GM23338 (cell line): ENCODE data around the gene PPL. TPM values are rescaled to one million over a fixed set of nuclear protein-coding genes. Genes with fewer than 3 reads are reported as not detected.

ENCODE experiments used
- ATAC-seq: fragments of 200-7000 bp; cut with Tn5 transposase; 3 replicates; pipeline ENCODE4 v1.9.1; 2020
- DNase-seq: peaks from one replicate; pipeline ENCODE4 v3.0.0-alpha.2; 2015; ENCODE audit warnings: low spot score
- H2AFZ ChIP-seq: fragments of 200-600 bp; sonication (generic); 2 replicates; pipeline ENCODE4 v1.8.0; 2016; ENCODE audit warnings: antibody characterized with exemption, mild to moderate bottlenecking, moderate library complexity
- H3F3A ChIP-seq: fragments of 200-600 bp; sonication (generic); replicated peaks from 2 replicates; pipeline ENCODE4 v1.8.0; 2017; ENCODE audit warnings: antibody characterized with exemption, mixed run types, low read depth
- H3K27ac ChIP-seq: fragments of 200-600 bp; sonication (generic); 2 replicates; pipeline ENCODE4 v1.6.1; 2016; ENCODE audit warnings: low read depth
- H3K27me3 ChIP-seq: fragments of 200-600 bp; sonication (generic); 2 replicates; pipeline ENCODE4 v1.8.0; 2016; ENCODE audit warnings: mild to moderate bottlenecking, mixed run types, moderate library complexity; ENCODE audit not compliant: insufficient read depth
- H3K36me3 ChIP-seq: fragments of 200-600 bp; sonication (generic); 2 replicates; pipeline ENCODE4 v1.8.0; 2016; ENCODE audit warnings: mild to moderate bottlenecking; ENCODE audit not compliant: insufficient read depth
- H3K4me1 ChIP-seq: fragments of 200-600 bp; sonication (generic); 2 replicates; pipeline ENCODE4 v1.8.0; 2016; ENCODE audit warnings: mild to moderate bottlenecking, moderate library complexity; ENCODE audit not compliant: insufficient read depth
- H3K4me2 ChIP-seq: fragments of 200-600 bp; sonication (generic); 2 replicates; pipeline ENCODE4 v1.7.1; 2017; ENCODE audit warnings: mixed run types
- H3K4me3 ChIP-seq: fragments of 200-600 bp; sonication (generic); 2 replicates; pipeline ENCODE4 v1.6.1; 2016; ENCODE audit warnings: mixed run types
- H3K79me2 ChIP-seq: fragments of 200-600 bp; sonication (generic); replicated peaks from 2 replicates; pipeline ENCODE4 v1.8.0; 2017; ENCODE audit warnings: mild to moderate bottlenecking; ENCODE audit not compliant: insufficient read depth
- H3K9me2 ChIP-seq: fragments of 200-600 bp; sonication (generic); 2 replicates; pipeline ENCODE4 v1.8.0; 2017; ENCODE audit not compliant: insufficient read depth
- H4K20me1 ChIP-seq: fragments of 200-600 bp; sonication (generic); replicated peaks from 2 replicates; pipeline ENCODE4 v1.8.0; 2017; ENCODE audit warnings: mild to moderate bottlenecking; ENCODE audit not compliant: insufficient read depth
- H3K27ac Mint-ChIP-seq: 2 replicates; pipeline ENCODE4 v1.8.0; 2020; ENCODE audit warnings: inconsistent platforms, mild to moderate bottlenecking, moderate library complexity, mixed read lengths
- H3K27me3 Mint-ChIP-seq: 3 replicates; pipeline ENCODE4 v1.8.0; 2022; ENCODE audit warnings: low read depth, mild to moderate bottlenecking, moderate library complexity, mixed read lengths, inconsistent platforms; ENCODE audit not compliant: insufficient read depth, poor library complexity
- H3K36me3 Mint-ChIP-seq: 3 replicates; pipeline ENCODE4 v1.8.0; 2021; ENCODE audit warnings: low read depth, mild to moderate bottlenecking, inconsistent platforms, moderate library complexity, mixed read lengths
- H3K4me1 Mint-ChIP-seq: 3 replicates; pipeline ENCODE4 v1.8.0; 2020; ENCODE audit warnings: mild to moderate bottlenecking, inconsistent platforms, mixed read lengths
- H3K4me3 Mint-ChIP-seq: 3 replicates; pipeline ENCODE4 v1.8.0; 2021; ENCODE audit warnings: moderate library complexity, mild to moderate bottlenecking, inconsistent platforms, mixed read lengths
- H3K9me3 Mint-ChIP-seq: 3 replicates; pipeline ENCODE4 v1.8.0; 2020; ENCODE audit warnings: moderate library complexity, mild to moderate bottlenecking, inconsistent platforms, mixed read lengths
- EZH2 ChIP-seq: fragments of 200-600 bp; sonication (generic); IDR thresholded peaks from one replicate; pipeline ENCODE4 v1.8.0; 2017; ENCODE audit warnings: antibody characterized with exemption, mild to moderate bottlenecking, low read depth; ENCODE audit not compliant: unreplicated experiment
- EZH2phosphoT487 ChIP-seq: fragments of 200-600 bp; sonication (generic); IDR thresholded peaks from one replicate; pipeline ENCODE4 v1.8.1; 2018; ENCODE audit warnings: antibody characterized with exemption; ENCODE audit not compliant: unreplicated experiment
- POLR2AphosphoS5 ChIP-seq: IDR thresholded peaks from 2 replicates; pipeline ENCODE4 v1.6.1; 2016; ENCODE audit warnings: antibody characterized with exemption, low read depth
- STAT1 ChIP-seq: IDR thresholded peaks from one replicate; pipeline ENCODE4 v1.6.1; 2016; ENCODE audit warnings: antibody characterized with exemption; ENCODE audit not compliant: unreplicated experiment
- ZNF114 ChIP-seq: fragments of 250-450 bp; sonication (Bioruptor Pico); IDR thresholded peaks from 2 replicates; pipeline ENCODE4 v1.5.0; 2020; ENCODE audit warnings: mild to moderate bottlenecking, moderate library complexity
- ZNF331 ChIP-seq: fragments of 250-450 bp; sonication (Bioruptor Pico); IDR thresholded peaks from 2 replicates; pipeline ENCODE4 v1.5.0; 2020; ENCODE audit warnings: low read depth, mild to moderate bottlenecking, moderate library complexity
- polyA plus RNA-seq: library from polyadenylated mRNA; unstranded; fragments of >200 nt; fragmentation: Nextera tagmentation; extraction: Ambion mirVana; gene quantifications from 2 replicates; pipeline ENCODE4 v1.2.1, GENCODE V29; 2016
- total RNA-seq: library from RNA; depleted of rRNA; stranded (reverse); fragments of >200 nt; shearing (Covaris generic); gene quantifications from 2 replicates; pipeline ENCODE4 v1.2.3, GENCODE V29; 2014
- TF ChIP-seq, protein P1 (sequence below): fragments of 250-450 bp; sonication (Bioruptor Pico); IDR thresholded peaks from 2 replicates; pipeline ENCODE4 v1.5.0; 2020; ENCODE audit warnings: mild to moderate bottlenecking, moderate library complexity

PPL gene
- total and polyA plus RNA-seq, 2 experiments from 2014 or later, result 10.6 to 31.7 TPM

DNA sequence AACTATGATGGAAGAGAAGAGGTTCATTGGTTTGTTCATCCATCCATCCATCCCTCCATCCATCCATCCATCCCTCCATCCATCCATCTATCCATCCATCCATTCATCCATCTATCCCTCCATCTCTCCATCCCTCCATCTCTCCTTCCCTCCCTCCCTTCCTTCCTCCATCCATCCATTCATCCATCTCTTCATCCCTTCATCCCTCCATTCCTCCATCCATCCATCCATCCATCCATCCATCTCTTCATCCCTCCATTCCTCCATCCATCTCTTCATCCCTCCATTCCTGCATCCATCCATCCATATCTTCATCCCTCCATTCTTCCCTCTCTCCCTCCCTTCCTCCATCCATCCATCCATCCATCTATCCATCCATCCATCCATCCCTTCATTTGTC lies 10.0 kb upstream of the PPL start:
- H3K4me1 Mint-ChIP-seq, result peaks cover 47% of the 10 kb centered on the region

GRCh38 chr16:4945560-4946502 lies 8.9 kb upstream of the PPL start:
- no peak overlapping the region for H3K4me3 ChIP-seq
- ATAC-seq (no peak), DNase-seq (no peak)
- Mint-ChIP-seq H3K4me1 (peaks cover 53% of the 10 kb centered on the region), H3K4me3 (no peak overlapping the region), H3K9me3 (no peaks in the 10 kb centered on the region), H3K27me3 (peaks cover 22% of the 10 kb centered on the region), H3K27ac (no peak overlapping the region), H3K36me3 (no peaks in the 10 kb centered on the region)
- H4K20me1 ChIP-seq, result no peaks in the 10 kb centered on the region
- no peak overlapping the region for H2AFZ ChIP-seq
- no peaks in the 10 kb centered on the region for H3K36me3 ChIP-seq
- H3K9me2 ChIP-seq, result no peaks in the 10 kb centered on the region
- H3K27me3 ChIP-seq, result no peaks in the 10 kb centered on the region
- H3K4me1 ChIP-seq, result peaks cover 42% of the 10 kb centered on the region
- H3K79me2 ChIP-seq, result no peaks in the 10 kb centered on the region
- no peak overlapping the region for H3K27ac ChIP-seq
- no peak for TF ChIP-seq ZNF331 (CRISPR knock-in tag)
- no peak for TF ChIP-seq STAT1
- no peak for TF ChIP-seq ZNF114 (CRISPR knock-in tag)
- TF ChIP-seq EZH2phosphoT487, result no peak
- no peak for TF ChIP-seq EZH2
- TF ChIP-seq, protein P1, sequence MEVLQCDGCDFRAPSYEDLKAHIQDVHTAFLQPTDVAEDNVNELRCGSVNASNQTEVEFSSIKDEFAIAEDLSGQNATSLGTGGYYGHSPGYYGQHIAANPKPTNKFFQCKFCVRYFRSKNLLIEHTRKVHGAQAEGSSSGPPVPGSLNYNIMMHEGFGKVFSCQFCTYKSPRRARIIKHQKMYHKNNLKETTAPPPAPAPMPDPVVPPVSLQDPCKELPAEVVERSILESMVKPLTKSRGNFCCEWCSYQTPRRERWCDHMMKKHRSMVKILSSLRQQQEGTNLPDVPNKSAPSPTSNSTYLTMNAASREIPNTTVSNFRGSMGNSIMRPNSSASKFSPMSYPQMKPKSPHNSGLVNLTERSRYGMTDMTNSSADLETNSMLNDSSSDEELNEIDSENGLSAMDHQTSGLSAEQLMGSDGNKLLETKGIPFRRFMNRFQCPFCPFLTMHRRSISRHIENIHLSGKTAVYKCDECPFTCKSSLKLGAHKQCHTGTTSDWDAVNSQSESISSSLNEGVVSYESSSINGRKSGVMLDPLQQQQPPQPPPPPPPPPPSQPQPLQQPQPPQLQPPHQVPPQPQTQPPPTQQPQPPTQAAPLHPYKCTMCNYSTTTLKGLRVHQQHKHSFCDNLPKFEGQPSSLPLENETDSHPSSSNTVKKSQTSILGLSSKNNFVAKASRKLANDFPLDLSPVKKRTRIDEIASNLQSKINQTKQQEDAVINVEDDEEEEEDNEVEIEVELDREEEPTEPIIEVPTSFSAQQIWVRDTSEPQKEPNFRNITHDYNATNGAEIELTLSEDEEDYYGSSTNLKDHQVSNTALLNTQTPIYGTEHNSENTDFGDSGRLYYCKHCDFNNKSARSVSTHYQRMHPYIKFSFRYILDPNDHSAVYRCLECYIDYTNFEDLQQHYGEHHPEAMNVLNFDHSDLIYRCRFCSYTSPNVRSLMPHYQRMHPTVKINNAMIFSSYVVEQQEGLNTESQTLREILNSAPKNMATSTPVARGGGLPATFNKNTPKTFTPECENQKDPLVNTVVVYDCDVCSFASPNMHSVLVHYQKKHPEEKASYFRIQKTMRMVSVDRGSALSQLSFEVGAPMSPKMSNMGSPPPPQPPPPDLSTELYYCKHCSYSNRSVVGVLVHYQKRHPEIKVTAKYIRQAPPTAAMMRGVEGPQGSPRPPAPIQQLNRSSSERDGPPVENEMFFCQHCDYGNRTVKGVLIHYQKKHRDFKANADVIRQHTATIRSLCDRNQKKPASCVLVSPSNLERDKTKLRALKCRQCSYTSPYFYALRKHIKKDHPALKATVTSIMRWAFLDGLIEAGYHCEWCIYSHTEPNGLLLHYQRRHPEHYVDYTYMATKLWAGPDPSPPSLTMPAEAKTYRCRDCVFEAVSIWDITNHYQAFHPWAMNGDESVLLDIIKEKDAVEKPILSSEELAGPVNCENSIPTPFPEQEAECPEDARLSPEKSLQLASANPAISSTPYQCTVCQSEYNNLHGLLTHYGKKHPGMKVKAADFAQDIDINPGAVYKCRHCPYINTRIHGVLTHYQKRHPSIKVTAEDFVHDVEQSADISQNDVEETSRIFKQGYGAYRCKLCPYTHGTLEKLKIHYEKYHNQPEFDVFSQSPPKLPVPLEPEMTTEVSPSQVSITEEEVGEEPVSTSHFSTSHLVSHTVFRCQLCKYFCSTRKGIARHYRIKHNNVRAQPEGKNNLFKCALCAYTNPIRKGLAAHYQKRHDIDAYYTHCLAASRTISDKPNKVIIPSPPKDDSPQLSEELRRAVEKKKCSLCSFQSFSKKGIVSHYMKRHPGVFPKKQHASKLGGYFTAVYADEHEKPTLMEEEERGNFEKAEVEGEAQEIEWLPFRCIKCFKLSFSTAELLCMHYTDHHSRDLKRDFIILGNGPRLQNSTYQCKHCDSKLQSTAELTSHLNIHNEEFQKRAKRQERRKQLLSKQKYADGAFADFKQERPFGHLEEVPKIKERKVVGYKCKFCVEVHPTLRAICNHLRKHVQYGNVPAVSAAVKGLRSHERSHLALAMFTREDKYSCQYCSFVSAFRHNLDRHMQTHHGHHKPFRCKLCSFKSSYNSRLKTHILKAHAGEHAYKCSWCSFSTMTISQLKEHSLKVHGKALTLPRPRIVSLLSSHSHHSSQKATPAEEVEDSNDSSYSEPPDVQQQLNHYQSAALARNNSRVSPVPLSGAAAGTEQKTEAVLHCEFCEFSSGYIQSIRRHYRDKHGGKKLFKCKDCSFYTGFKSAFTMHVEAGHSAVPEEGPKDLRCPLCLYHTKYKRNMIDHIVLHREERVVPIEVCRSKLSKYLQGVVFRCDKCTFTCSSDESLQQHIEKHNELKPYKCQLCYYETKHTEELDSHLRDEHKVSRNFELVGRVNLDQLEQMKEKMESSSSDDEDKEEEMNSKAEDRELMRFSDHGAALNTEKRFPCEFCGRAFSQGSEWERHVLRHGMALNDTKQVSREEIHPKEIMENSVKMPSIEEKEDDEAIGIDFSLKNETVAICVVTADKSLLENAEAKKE (CRISPR knock-in tag), result no peak
- H3F3A ChIP-seq, result peaks cover 27% of the 10 kb centered on the region
- H3K4me2 ChIP-seq, result no peak overlapping the region

More for the DNA sequence above, 10.0 kb upstream of the PPL start:
- H3K9me3 Mint-ChIP-seq, result no peaks in the 10 kb centered on the region
- Histone ChIP-seq H3K36me3 (no peaks in the 10 kb centered on the region), H4K20me1 (no peaks in the 10 kb centered on the region), H3K4me3 (no peak overlapping the region), H3K9me2 (no peaks in the 10 kb centered on the region), H3K27ac (no peak overlapping the region), H3F3A (peaks cover 27% of the 10 kb centered on the region), H3K4me2 (no peak overlapping the region), H3K27me3 (no peaks in the 10 kb centered on the region), H3K4me1 (peaks cover 38% of the 10 kb centered on the region), H2AFZ (no peak overlapping the region), H3K79me2 (no peaks in the 10 kb centered on the region)
- no peak for ATAC-seq
- H3K27ac Mint-ChIP-seq, result no peak overlapping the region
- DNase-seq, result no peak
- H3K27me3 Mint-ChIP-seq, result peaks cover 19% of the 10 kb centered on the region
- no peak overlapping the region for H3K4me3 Mint-ChIP-seq
- no peak for TF ChIP-seq POLR2AphosphoS5
- H3K36me3 Mint-ChIP-seq, result no peaks in the 10 kb centered on the region
